Muscle of leg (tissue), 11 donors: ENCODE data around the gene KRT84. TPM values are rescaled to one million over a fixed set of nuclear protein-coding genes. Genes with fewer than 3 reads are reported as not detected.
"Not testable (repeated sequence)": the region's sequence is repeated elsewhere in the genome, so short reads cannot be mapped to it uniquely, and the experiment has no call there.

Source experiments
- DNase-seq: peaks from one replicate; pipeline ENCODE4 v3.0.0; 2013
- H3K27ac ChIP-seq: one replicate; pipeline ENCODE4 v1.5.1; 2013; ENCODE audit warnings: mild to moderate bottlenecking, low read length, control low read depth
- H3K27me3 ChIP-seq: one replicate; pipeline ENCODE4 v1.6.1; 2013; ENCODE audit warnings: low read length; ENCODE audit not compliant: control insufficient read depth, insufficient read depth
- H3K36me3 ChIP-seq: one replicate; pipeline ENCODE4 v1.6.1; 2013; ENCODE audit warnings: low read length; ENCODE audit not compliant: control insufficient read depth, insufficient read depth
- H3K4me1 ChIP-seq: one replicate; pipeline ENCODE4 v1.6.1; 2013; ENCODE audit warnings: low read length; ENCODE audit not compliant: control insufficient read depth, insufficient read depth
- H3K4me3 ChIP-seq: one replicate; pipeline ENCODE4 v1.5.1; 2013; ENCODE audit warnings: low read length, control low read depth
- H3K9me3 ChIP-seq: replicated peaks from 2 replicates; pipeline ENCODE4 v1.6.1; 2013; ENCODE audit warnings: low read depth, low read length; ENCODE audit not compliant: control insufficient read depth
- WGBS: methylation state at CpG from one replicate; pipeline ENCODE4 v1.1.5; 2013; ENCODE audit warnings: missing lambda C conversion rate; ENCODE audit not compliant: insufficient coverage; 5-methylcytosine and 5-hydroxymethylcytosine counted together
- polyA plus RNA-seq, 8 donors: library from polyadenylated mRNA; unstranded; fragments of 120-200 nt; gene quantifications; one replicate each; pipeline versions ENCODE4 v1.2.1 to v1.2.3, GENCODE V29; 2013; ENCODE audit warnings: inconsistent platforms in 1 of 8, low replicate concordance in 1 of 8; ENCODE audit not compliant: insufficient read length in 8 of 8, insufficient read depth in 1 of 8
- total RNA-seq: library from RNA; stranded (reverse); fragments of 120-200 nt; gene quantifications from one replicate; pipeline ENCODE4 v1.2.4, GENCODE V29; 2013

The KRT84 gene
- total and polyA plus RNA-seq, 9 donors, result not detected

GRCh38 chr12:52345041-52345440, 40.4 kb downstream of the KRT84 start:
- H3K9me3 ChIP-seq, result peaks cover 12% of the 10 kb centered on the region
- H3K27me3 ChIP-seq, result peaks cover 12% of the 10 kb centered on the region
- H3K4me3 ChIP-seq, H3K27ac ChIP-seq, DNase-seq, H3K36me3 ChIP-seq: not testable (repeated sequence)
- H3K4me1 ChIP-seq, result peaks cover 18% of the 10 kb centered on the region
- WGBS, result 100% methylated on average over 1 of the region's 8 CpGs

- no peak for DNase-seq
- H3K27ac ChIP-seq, result no peak overlapping the region
- H3K36me3 ChIP-seq, result no peaks in the 10 kb centered on the region
- 88% methylated on average over 1 of the region's 12 CpGs for WGBS
- H3K27me3 ChIP-seq, result peaks cover 14% of the 10 kb centered on the region
- H3K9me3 ChIP-seq, result peaks cover 12% of the 10 kb centered on the region
- peaks cover 18% of the 10 kb centered on the region for H3K4me1 ChIP-seq
- H3K4me3 ChIP-seq, result no peak overlapping the region
These were observed 41.3 kb downstream of the KRT84 start for GRCh38 chr12:52344111-52344510.

GRCh38 chr12:52343550-52343949, 41.9 kb downstream of the KRT84 start:
- H3K9me3 ChIP-seq, result peaks cover 12% of the 10 kb centered on the region

GRCh38 chr12:52342781-52343490, 42.5 kb downstream of the KRT84 start:
- no peak for DNase-seq
- Histone ChIP-seq H3K4me1 (peaks cover 13% of the 10 kb centered on the region), H3K27ac (no peak overlapping the region), H3K9me3 (peaks cover 12% of the 10 kb centered on the region), H3K27me3 (peaks cover 12% of the 10 kb centered on the region), H3K4me3 (no peak overlapping the region), H3K36me3 (no peaks in the 10 kb centered on the region)
- WGBS, result 83% methylated on average over 2 of the region's 2 CpGs

More at GRCh38 chr12:52343550-52343949, 41.9 kb downstream of the KRT84 start:
- Histone ChIP-seq H3K4me3 (no peak overlapping the region), H3K4me1 (peaks cover 18% of the 10 kb centered on the region), H3K27ac (no peak overlapping the region), H3K27me3 (peaks cover 14% of the 10 kb centered on the region), H3K36me3 (no peaks in the 10 kb centered on the region)
- 80% methylated on average over 1 of the region's 2 CpGs for WGBS
- no peak for DNase-seq

- no peak for DNase-seq
- Histone ChIP-seq H3K36me3 (no peaks in the 10 kb centered on the region), H3K27me3 (peaks cover 12% of the 10 kb centered on the region), H3K27ac (no peak overlapping the region), H3K9me3 (peaks cover 12% of the 10 kb centered on the region), H3K4me1 (no peaks in the 10 kb centered on the region), H3K4me3 (no peak overlapping the region)
- WGBS, result 90% methylated on average over 11 of the region's 14 CpGs
These were observed 44.3 kb downstream of the KRT84 start for GRCh38 chr12:52341066-52341580.

- H3K36me3 ChIP-seq, result no peaks in the 10 kb centered on the region
- no peak for DNase-seq
These were observed 47.1 kb downstream of the KRT84 start for GRCh38 chr12:52338241-52338960.

GRCh38 chr12:52337054-52337453, 48.4 kb downstream of the KRT84 start:
- no peak for DNase-seq
- WGBS, result no CpG with 5 or more reads among the region's 1 CpG

More at GRCh38 chr12:52338241-52338960, 47.1 kb downstream of the KRT84 start:
- no peaks in the 10 kb centered on the region for H3K4me1 ChIP-seq
- no peak overlapping the region for H3K4me3 ChIP-seq
- H3K27ac ChIP-seq, result no peak overlapping the region
- H3K27me3 ChIP-seq, result peaks cover 12% of the 10 kb centered on the region
- H3K9me3 ChIP-seq, result peaks cover 12% of the 10 kb centered on the region
- WGBS, result 71% methylated on average over 8 of the region's 10 CpGs

GRCh38 chr12:52336641-52337040, 48.8 kb downstream of the KRT84 start:
- no CpG with 5 or more reads among the region's 2 CpGs for WGBS
- H3K4me3 ChIP-seq, result no peak overlapping the region
- H3K36me3 ChIP-seq, result no peaks in the 10 kb centered on the region
- DNase-seq, result no peak
- H3K4me1 ChIP-seq, result no peaks in the 10 kb centered on the region
- H3K9me3 ChIP-seq, result peaks cover 7% of the 10 kb centered on the region
- H3K27ac ChIP-seq, result no peak overlapping the region
- peaks cover 9% of the 10 kb centered on the region for H3K27me3 ChIP-seq

More at GRCh38 chr12:52337054-52337453, 48.4 kb downstream of the KRT84 start:
- Histone ChIP-seq H3K9me3 (peaks cover 7% of the 10 kb centered on the region), H3K4me1 (no peaks in the 10 kb centered on the region), H3K27me3 (peaks cover 9% of the 10 kb centered on the region), H3K4me3 (no peak overlapping the region), H3K27ac (no peak overlapping the region), H3K36me3 (no peaks in the 10 kb centered on the region)

- WGBS, result 95% methylated on average over 2 of the region's 4 CpGs
- Histone ChIP-seq H3K27ac (no peak overlapping the region), H3K36me3 (no peaks in the 10 kb centered on the region), H3K27me3 (peaks cover 13% of the 10 kb centered on the region), H3K4me3 (no peak overlapping the region), H3K4me1 (no peaks in the 10 kb centered on the region), H3K9me3 (peaks cover 7% of the 10 kb centered on the region)
- DNase-seq, result peak; percentile 20
These were observed 49.7 kb downstream of the KRT84 start for GRCh38 chr12:52335598-52336262.

- peaks cover 10% of the 10 kb centered on the region for H3K27me3 ChIP-seq
- no peak overlapping the region for H3K27ac ChIP-seq
- no peaks in the 10 kb centered on the region for H3K4me1 ChIP-seq
- no CpG with 5 or more reads among the region's 3 CpGs for WGBS
- no peak overlapping the region for H3K4me3 ChIP-seq
- H3K9me3 ChIP-seq, result peaks cover 7% of the 10 kb centered on the region
- DNase-seq, result no peak
- no peaks in the 10 kb centered on the region for H3K36me3 ChIP-seq
These were observed 51.3 kb downstream of the KRT84 start for GRCh38 chr12:52334185-52334584.
